MM.1S (cell line): ENCODE data around the gene FAM43A.

ENCODE experiments used
- DNase-seq: peaks from one replicate; pipeline ENCODE4 v3.0.0-alpha.2; 2015
- H2AFZ ChIP-seq: fragments of 300-600 bp; sonication (generic); 2 replicates; pipeline ENCODE4 v1.6.0; 2016; ENCODE audit warnings: antibody characterized with exemption, low read length
- H3F3A ChIP-seq: fragments of 300-600 bp; sonication (generic); 2 replicates; pipeline ENCODE4 v1.6.1; 2016; ENCODE audit warnings: mild to moderate bottlenecking, antibody characterized with exemption, low read length, moderate library complexity, mixed read lengths; ENCODE audit not compliant: insufficient read depth
- H3K27ac ChIP-seq: fragments of 300-600 bp; sonication (generic); 2 replicates; pipeline ENCODE4 v1.5.1; 2016; ENCODE audit warnings: mild to moderate bottlenecking, low read length
- H3K27me3 ChIP-seq: fragments of 300-600 bp; sonication (generic); replicated peaks from 2 replicates; pipeline ENCODE4 v1.6.0; 2016; ENCODE audit warnings: low read length; ENCODE audit not compliant: insufficient read depth
- H3K36me3 ChIP-seq: fragments of 300-600 bp; sonication (generic); replicated peaks from 2 replicates; pipeline ENCODE4 v1.6.1; 2016; ENCODE audit warnings: mild to moderate bottlenecking, low read length, mixed read lengths; ENCODE audit not compliant: insufficient read depth
- H3K4me1 ChIP-seq: fragments of 300-600 bp; sonication (generic); 2 replicates; pipeline ENCODE4 v1.6.1; 2016; ENCODE audit warnings: low read length, mixed read lengths
- H3K4me2 ChIP-seq: fragments of 300-600 bp; sonication (generic); 2 replicates; pipeline ENCODE4 v1.6.0; 2016; ENCODE audit warnings: low read depth, low read length
- H3K4me3 ChIP-seq: fragments of 300-600 bp; sonication (generic); 2 replicates; pipeline ENCODE4 v1.5.1; 2016; ENCODE audit warnings: low read length, mixed read lengths
- H3K79me2 ChIP-seq: fragments of 300-600 bp; sonication (generic); 2 replicates; pipeline ENCODE4 v1.6.1; 2016; ENCODE audit warnings: mixed run types, low read length, mixed read lengths
- H3K9ac ChIP-seq: fragments of 300-600 bp; sonication (generic); 2 replicates; pipeline ENCODE4 v1.6.1; 2016; ENCODE audit warnings: low read length, mixed read lengths
- H3K9me2 ChIP-seq: fragments of 300-600 bp; sonication (generic); replicated peaks from 2 replicates; pipeline ENCODE4 v1.6.1; 2016; ENCODE audit warnings: mild to moderate bottlenecking, low read length, mixed read lengths; ENCODE audit not compliant: insufficient read depth
- H3K9me3 ChIP-seq: fragments of 300-600 bp; sonication (generic); replicated peaks from 2 replicates; pipeline ENCODE4 v1.6.1; 2016; ENCODE audit warnings: mild to moderate bottlenecking, low read length, mixed read lengths; ENCODE audit not compliant: insufficient read depth
- H4K20me1 ChIP-seq: fragments of 300-600 bp; sonication (generic); 2 replicates; pipeline ENCODE4 v1.6.1; 2016; ENCODE audit warnings: mild to moderate bottlenecking, low read length, moderate library complexity, mixed read lengths; ENCODE audit not compliant: insufficient read depth
- EZH2 ChIP-seq: fragments of 300-600 bp; sonication (generic); optimal IDR thresholded peaks from 2 replicates; pipeline ENCODE3; 2017; ENCODE audit warnings: low read depth, mild to moderate bottlenecking, antibody characterized with exemption, low read length, mixed read lengths
- EZH2phosphoT487 ChIP-seq: fragments of 300-600 bp; sonication (generic); IDR thresholded peaks from 2 replicates; pipeline ENCODE4 v1.6.1; 2018; ENCODE audit warnings: antibody characterized with exemption, low read length
- TF ChIP-seq, protein P1 (sequence below): fragments of 300-600 bp; sonication (generic); IDR thresholded peaks from 2 replicates; pipeline ENCODE4 v1.5.1; 2016; ENCODE audit warnings: antibody characterized with exemption, low read length, mixed read lengths

FAM43A gene

GRCh38 chr3:194702545-194702944 lies 16.9 kb downstream of the FAM43A start:
- no peak for DNase-seq
- Histone ChIP-seq H3K4me1 (no peaks in the 10 kb centered on the region), H2AFZ (no peak overlapping the region), H3K4me3 (no peak overlapping the region), H3K36me3 (no peaks in the 10 kb centered on the region), H3K27me3 (no peaks in the 10 kb centered on the region), H4K20me1 (no peaks in the 10 kb centered on the region), H3K27ac (no peak overlapping the region), H3K79me2 (no peaks in the 10 kb centered on the region), H3K4me2 (no peak overlapping the region), H3F3A (no peaks in the 10 kb centered on the region), H3K9me3 (no peaks in the 10 kb centered on the region), H3K9ac (no peak overlapping the region), H3K9me2 (no peaks in the 10 kb centered on the region)
- TF ChIP-seq, protein P1, sequence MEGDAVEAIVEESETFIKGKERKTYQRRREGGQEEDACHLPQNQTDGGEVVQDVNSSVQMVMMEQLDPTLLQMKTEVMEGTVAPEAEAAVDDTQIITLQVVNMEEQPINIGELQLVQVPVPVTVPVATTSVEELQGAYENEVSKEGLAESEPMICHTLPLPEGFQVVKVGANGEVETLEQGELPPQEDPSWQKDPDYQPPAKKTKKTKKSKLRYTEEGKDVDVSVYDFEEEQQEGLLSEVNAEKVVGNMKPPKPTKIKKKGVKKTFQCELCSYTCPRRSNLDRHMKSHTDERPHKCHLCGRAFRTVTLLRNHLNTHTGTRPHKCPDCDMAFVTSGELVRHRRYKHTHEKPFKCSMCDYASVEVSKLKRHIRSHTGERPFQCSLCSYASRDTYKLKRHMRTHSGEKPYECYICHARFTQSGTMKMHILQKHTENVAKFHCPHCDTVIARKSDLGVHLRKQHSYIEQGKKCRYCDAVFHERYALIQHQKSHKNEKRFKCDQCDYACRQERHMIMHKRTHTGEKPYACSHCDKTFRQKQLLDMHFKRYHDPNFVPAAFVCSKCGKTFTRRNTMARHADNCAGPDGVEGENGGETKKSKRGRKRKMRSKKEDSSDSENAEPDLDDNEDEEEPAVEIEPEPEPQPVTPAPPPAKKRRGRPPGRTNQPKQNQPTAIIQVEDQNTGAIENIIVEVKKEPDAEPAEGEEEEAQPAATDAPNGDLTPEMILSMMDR: no peak
- no peak for TF ChIP-seq EZH2phosphoT487
- TF ChIP-seq EZH2: no peak

GRCh38 chr3:194705227-194705626 lies 19.5 kb downstream of the FAM43A start:
- no peak overlapping the region for H2AFZ ChIP-seq
- H3K36me3 ChIP-seq: no peaks in the 10 kb centered on the region
- H3K4me1 ChIP-seq: no peaks in the 10 kb centered on the region
- no peaks in the 10 kb centered on the region for H3K9me2 ChIP-seq
- no peaks in the 10 kb centered on the region for H3K79me2 ChIP-seq
- no peaks in the 10 kb centered on the region for H3F3A ChIP-seq
- no peaks in the 10 kb centered on the region for H3K9me3 ChIP-seq
- H3K4me2 ChIP-seq: no peak overlapping the region
- no peak overlapping the region for H3K9ac ChIP-seq
- DNase-seq: no peak
- no peaks in the 10 kb centered on the region for H4K20me1 ChIP-seq
- H3K27me3 ChIP-seq: no peaks in the 10 kb centered on the region
- H3K27ac ChIP-seq: no peak overlapping the region
- no peak overlapping the region for H3K4me3 ChIP-seq
- TF ChIP-seq, protein P1: no peak
- TF ChIP-seq EZH2: no peak

DNA sequence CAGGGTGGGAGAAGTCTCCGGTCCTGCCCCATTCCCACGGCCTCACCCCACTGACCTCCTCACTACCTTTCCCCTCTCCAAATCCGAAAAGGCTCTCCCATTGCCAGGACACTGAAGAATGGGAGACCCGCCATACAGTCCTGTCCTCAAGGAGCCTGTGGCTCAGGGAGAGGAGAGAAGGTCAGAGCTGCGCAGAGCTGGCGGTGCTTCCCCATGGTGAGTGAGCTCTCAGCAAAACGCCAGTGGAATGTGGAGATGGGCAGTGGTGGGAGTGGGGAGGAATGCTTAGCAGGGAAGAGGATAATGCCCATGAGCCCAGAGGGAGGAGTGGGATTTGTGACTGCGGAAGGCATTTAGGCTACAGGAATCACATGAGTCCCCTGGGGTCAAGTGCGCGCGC lies 20.1 kb downstream of the FAM43A start:
- H2AFZ ChIP-seq: no peak overlapping the region
- DNase-seq: no peak
- H3K27me3 ChIP-seq: no peaks in the 10 kb centered on the region
- H3K36me3 ChIP-seq: no peaks in the 10 kb centered on the region
- no peaks in the 10 kb centered on the region for H3K79me2 ChIP-seq
- no peaks in the 10 kb centered on the region for H4K20me1 ChIP-seq
- H3K9ac ChIP-seq: no peak overlapping the region
- no peaks in the 10 kb centered on the region for H3F3A ChIP-seq
- TF ChIP-seq, protein P1: no peak
- TF ChIP-seq EZH2 (no peak), EZH2phosphoT487 (no peak)
- H3K4me2 ChIP-seq: no peak overlapping the region
- no peaks in the 10 kb centered on the region for H3K4me1 ChIP-seq
- H3K4me3 ChIP-seq: no peak overlapping the region
- no peaks in the 10 kb centered on the region for H3K9me3 ChIP-seq
- H3K27ac ChIP-seq: no peak overlapping the region
- no peaks in the 10 kb centered on the region for H3K9me2 ChIP-seq

GRCh38 chr3:194707147-194707540 lies 21.5 kb downstream of the FAM43A start:
- no peaks in the 10 kb centered on the region for H3K79me2 ChIP-seq
- no peaks in the 10 kb centered on the region for H3K36me3 ChIP-seq
- H3F3A ChIP-seq: no peaks in the 10 kb centered on the region
- no peak overlapping the region for H3K9ac ChIP-seq
- H3K4me2 ChIP-seq: no peak overlapping the region
- H3K4me3 ChIP-seq: no peak overlapping the region
- TF ChIP-seq, protein P1: no peak
- TF ChIP-seq EZH2phosphoT487 (no peak), EZH2 (no peak)
- H3K27me3 ChIP-seq: no peaks in the 10 kb centered on the region
- H3K4me1 ChIP-seq: no peaks in the 10 kb centered on the region
- H3K27ac ChIP-seq: no peak overlapping the region
- H3K9me3 ChIP-seq: no peaks in the 10 kb centered on the region
- H2AFZ ChIP-seq: no peak overlapping the region
- no peak for DNase-seq
- no peaks in the 10 kb centered on the region for H4K20me1 ChIP-seq
- no peaks in the 10 kb centered on the region for H3K9me2 ChIP-seq
